ENCODE data around the gene BICD1. TPM values are rescaled to one million over a fixed set of nuclear protein-coding genes. Genes with fewer than 3 reads are reported as not detected.

BICD1 gene
- total and polyA plus RNA-seq, 4 donors, result 6.1 to 22.9 (median 12.8) TPM

- WGBS, 2 donors, result 67 to 89% methylated on average over 5 of the region's 5 CpGs
These were observed 19.3 kb upstream of the BICD1 start for GRCh38 chr12:32087306-32087705.

GRCh38 chr12:32089156-32089555, 17.5 kb upstream of the BICD1 start:
- no peak for TF ChIP-seq CTCF (IDR thresholded peaks at IDR 0.05; ENCODE audit: control extremely low read depth, extremely low read depth)
- H3K4me3 ChIP-seq, result no peak overlapping the region
- WGBS, 2 donors, result 91 to 97% methylated on average over 5 of the region's 5 CpGs
- no peaks in the 10 kb centered on the region for H3K36me3 ChIP-seq (ENCODE audit: control insufficient read depth in 4 of 4, insufficient read depth in 4 of 4, low read length in 4 of 4)
- ATAC-seq (ENCODE audit: insufficient read depth, low FRiP score), result no peak
- H3K27ac ChIP-seq (ENCODE audit: low read depth in 1 of 2, low read length in 1 of 2), result no peak overlapping the region
- no peaks in the 10 kb centered on the region for H3K27me3 ChIP-seq (ENCODE audit: control insufficient read depth in 3 of 3, insufficient read depth in 3 of 3, low read length in 2 of 3)
- no peak overlapping the region for H3K9ac ChIP-seq (ENCODE audit: insufficient read depth in 1 of 2, low read length in 2 of 2)
- no peaks in the 10 kb centered on the region for H3K4me1 ChIP-seq (ENCODE audit: control insufficient read depth in 5 of 5, insufficient read depth in 5 of 5, low read length in 5 of 5)
- DNase-seq, result no peak
- H3K9me3 ChIP-seq (ENCODE audit: control insufficient read depth in 4 of 4, insufficient read depth in 3 of 4, low read length in 3 of 4), result no peaks in the 10 kb centered on the region

More at GRCh38 chr12:32087306-32087705, 19.3 kb upstream of the BICD1 start:
- Histone ChIP-seq H3K36me3 (ENCODE audit: control insufficient read depth in 4 of 4, insufficient read depth in 4 of 4, low read length in 4 of 4) (no peaks in the 10 kb centered on the region), H3K27ac (ENCODE audit: low read depth in 1 of 2, low read length in 1 of 2) (no peak overlapping the region), H3K4me3 (no peak overlapping the region), H3K27me3 (ENCODE audit: control insufficient read depth in 3 of 3, insufficient read depth in 3 of 3, low read length in 2 of 3) (no peaks in the 10 kb centered on the region), H3K4me1 (ENCODE audit: control insufficient read depth in 5 of 5, insufficient read depth in 5 of 5, low read length in 5 of 5) (no peaks in the 10 kb centered on the region), H3K9me3 (ENCODE audit: control insufficient read depth in 4 of 4, insufficient read depth in 3 of 4, low read length in 3 of 4) (no peaks in the 10 kb centered on the region), H3K9ac (ENCODE audit: insufficient read depth in 1 of 2, low read length in 2 of 2) (no peak overlapping the region)
- no peak for TF ChIP-seq CTCF (IDR thresholded peaks at IDR 0.05; ENCODE audit: control extremely low read depth, extremely low read depth)
- ATAC-seq (ENCODE audit: insufficient read depth, low FRiP score) (no peak), DNase-seq (no peak)

GRCh38 chr12:32089586-32089985, 17.1 kb upstream of the BICD1 start:
- TF ChIP-seq CTCF (IDR thresholded peaks at IDR 0.05; ENCODE audit: control extremely low read depth, extremely low read depth), result no peak
- 90 to 97% methylated on average over 3 of the region's 3 CpGs for WGBS, 2 donors
- ATAC-seq (ENCODE audit: insufficient read depth, low FRiP score) (no peak), DNase-seq (no peak)
- no peaks in the 10 kb centered on the region for H3K9me3 ChIP-seq (ENCODE audit: control insufficient read depth in 4 of 4, insufficient read depth in 3 of 4, low read length in 3 of 4)
- no peak overlapping the region for H3K27ac ChIP-seq (ENCODE audit: low read depth in 1 of 2, low read length in 1 of 2)
- H3K4me3 ChIP-seq, result no peak overlapping the region
- H3K4me1 ChIP-seq (ENCODE audit: control insufficient read depth in 5 of 5, insufficient read depth in 5 of 5, low read length in 5 of 5), result no peaks in the 10 kb centered on the region
- H3K27me3 ChIP-seq (ENCODE audit: control insufficient read depth in 3 of 3, insufficient read depth in 3 of 3, low read length in 2 of 3), result no peaks in the 10 kb centered on the region
- H3K9ac ChIP-seq (ENCODE audit: insufficient read depth in 1 of 2, low read length in 2 of 2), result no peak overlapping the region
- H3K36me3 ChIP-seq (ENCODE audit: control insufficient read depth in 4 of 4, insufficient read depth in 4 of 4, low read length in 4 of 4), result no peaks in the 10 kb centered on the region

- DNase-seq (no peak), ATAC-seq (ENCODE audit: insufficient read depth, low FRiP score) (no peak)
- no peaks in the 10 kb centered on the region for H3K27me3 ChIP-seq (ENCODE audit: control insufficient read depth in 3 of 3, insufficient read depth in 3 of 3, low read length in 2 of 3)
- H3K36me3 ChIP-seq (ENCODE audit: control insufficient read depth in 4 of 4, insufficient read depth in 4 of 4, low read length in 4 of 4), result no peaks in the 10 kb centered on the region
- no peaks in the 10 kb centered on the region for H3K9me3 ChIP-seq (ENCODE audit: control insufficient read depth in 4 of 4, insufficient read depth in 3 of 4, low read length in 3 of 4)
- no peak overlapping the region for H3K4me3 ChIP-seq
- TF ChIP-seq CTCF (IDR thresholded peaks at IDR 0.05; ENCODE audit: control extremely low read depth, extremely low read depth), result no peak
- H3K27ac ChIP-seq (ENCODE audit: low read depth in 1 of 2, low read length in 1 of 2), result no peak overlapping the region
- H3K9ac ChIP-seq (ENCODE audit: insufficient read depth in 1 of 2, low read length in 2 of 2), result no peak overlapping the region
- 57 to 62% methylated on average over 1 of the region's 1 CpG for WGBS, 2 donors
- no peaks in the 10 kb centered on the region for H3K4me1 ChIP-seq (ENCODE audit: control insufficient read depth in 5 of 5, insufficient read depth in 5 of 5, low read length in 5 of 5)
These were observed 15.0 kb upstream of the BICD1 start for GRCh38 chr12:32091696-32092095.

Measured in lung (tissue), 12 donors.